Glutamatergic neuron (in vitro differentiated cells): ENCODE data around the gene RAD51B. TPM values are rescaled to one million over a fixed set of nuclear protein-coding genes. Genes with fewer than 3 reads are reported as not detected.

Experiments
- DNase-seq: peaks from one replicate; pipeline ENCODE4 v3.0.0; 2022
- H3K27ac Mint-ChIP-seq: one replicate; pipeline ENCODE4 v1.8.0; 2020; ENCODE audit warnings: mild to moderate bottlenecking, mixed read lengths, inconsistent platforms; ENCODE audit not compliant: unreplicated experiment
- H3K27me3 Mint-ChIP-seq: one replicate; pipeline ENCODE4 v1.8.0; 2020; ENCODE audit warnings: mild to moderate bottlenecking, moderate library complexity, mixed read lengths, inconsistent platforms; ENCODE audit not compliant: unreplicated experiment
- H3K36me3 Mint-ChIP-seq: one replicate; pipeline ENCODE4 v1.8.0; 2020; ENCODE audit warnings: mild to moderate bottlenecking, mixed read lengths, inconsistent platforms; ENCODE audit not compliant: unreplicated experiment
- H3K4me1 Mint-ChIP-seq: one replicate; pipeline ENCODE4 v1.8.0; 2020; ENCODE audit warnings: mild to moderate bottlenecking, low read depth, mixed read lengths, inconsistent platforms; ENCODE audit not compliant: unreplicated experiment
- H3K4me3 Mint-ChIP-seq: one replicate; pipeline ENCODE4 v1.8.0; 2020; ENCODE audit warnings: mild to moderate bottlenecking, mixed read lengths, inconsistent platforms; ENCODE audit not compliant: unreplicated experiment
- H3K9me3 Mint-ChIP-seq: one replicate; pipeline ENCODE4 v1.8.0; 2020; ENCODE audit warnings: mild to moderate bottlenecking, moderate library complexity, mixed read lengths, inconsistent platforms; ENCODE audit not compliant: unreplicated experiment
- total RNA-seq: library from RNA; stranded (reverse); fragmentation: NEBNext Ultra II Directional; extraction: Animal tissue kit (Norgen Biotek cat#: 25700); gene quantifications from one replicate; pipeline ENCODE4 v1.2.1, GENCODE V29; 2021; ENCODE audit not compliant: unreplicated experiment
- TF ChIP-seq, protein P1 (sequence below): fragments of 200-600 bp; sonication (generic); IDR thresholded peaks from one replicate; pipeline ENCODE4 v1.5.0; 2021; ENCODE audit not compliant: partially characterized antibody, unreplicated experiment

The RAD51B gene
- total RNA-seq, 1 donor from 2014 or later: 9.7 TPM

DNA sequence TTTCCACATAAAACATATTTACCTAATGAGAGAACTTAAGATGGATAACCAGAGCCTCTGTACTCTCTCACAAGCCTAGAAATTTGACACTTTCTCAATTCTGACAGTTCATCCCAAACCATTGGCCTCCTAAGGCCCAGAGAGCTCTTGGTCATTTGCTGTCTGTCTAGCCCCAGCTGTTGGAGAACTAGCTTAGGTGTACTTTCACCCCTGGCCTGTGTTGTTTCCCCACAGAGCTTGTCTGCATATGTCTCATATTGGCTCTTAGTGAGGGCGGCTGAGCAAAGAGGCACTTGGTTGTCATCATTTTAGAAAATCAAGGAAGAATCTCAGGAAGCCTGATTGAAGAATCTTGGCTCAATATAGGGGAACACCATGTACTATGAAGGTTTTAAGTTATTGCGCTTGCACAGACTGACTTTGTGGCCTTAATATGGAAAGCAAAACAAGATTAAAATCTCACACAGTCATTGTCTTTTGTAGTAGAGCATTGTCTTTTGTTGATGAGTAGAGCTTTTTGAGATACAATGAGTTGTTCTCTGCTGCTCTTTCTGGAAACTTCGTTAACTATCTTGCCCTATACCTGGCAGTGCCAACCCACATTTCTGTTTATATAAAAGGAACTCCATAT, 324.6 kb downstream of the RAD51B start:
- Mint-ChIP-seq H3K36me3 (peaks cover 5% of the 10 kb centered on the region), H3K27ac (no peak overlapping the region), H3K27me3 (no peaks in the 10 kb centered on the region), H3K9me3 (no peaks in the 10 kb centered on the region), H3K4me3 (no peak overlapping the region), H3K4me1 (peaks cover 4% of the 10 kb centered on the region)
- TF ChIP-seq, protein P1, sequence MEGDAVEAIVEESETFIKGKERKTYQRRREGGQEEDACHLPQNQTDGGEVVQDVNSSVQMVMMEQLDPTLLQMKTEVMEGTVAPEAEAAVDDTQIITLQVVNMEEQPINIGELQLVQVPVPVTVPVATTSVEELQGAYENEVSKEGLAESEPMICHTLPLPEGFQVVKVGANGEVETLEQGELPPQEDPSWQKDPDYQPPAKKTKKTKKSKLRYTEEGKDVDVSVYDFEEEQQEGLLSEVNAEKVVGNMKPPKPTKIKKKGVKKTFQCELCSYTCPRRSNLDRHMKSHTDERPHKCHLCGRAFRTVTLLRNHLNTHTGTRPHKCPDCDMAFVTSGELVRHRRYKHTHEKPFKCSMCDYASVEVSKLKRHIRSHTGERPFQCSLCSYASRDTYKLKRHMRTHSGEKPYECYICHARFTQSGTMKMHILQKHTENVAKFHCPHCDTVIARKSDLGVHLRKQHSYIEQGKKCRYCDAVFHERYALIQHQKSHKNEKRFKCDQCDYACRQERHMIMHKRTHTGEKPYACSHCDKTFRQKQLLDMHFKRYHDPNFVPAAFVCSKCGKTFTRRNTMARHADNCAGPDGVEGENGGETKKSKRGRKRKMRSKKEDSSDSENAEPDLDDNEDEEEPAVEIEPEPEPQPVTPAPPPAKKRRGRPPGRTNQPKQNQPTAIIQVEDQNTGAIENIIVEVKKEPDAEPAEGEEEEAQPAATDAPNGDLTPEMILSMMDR: no peak
- no peak for DNase-seq

- H3K27ac Mint-ChIP-seq: no peak overlapping the region
- H3K36me3 Mint-ChIP-seq: peaks cover 5% of the 10 kb centered on the region
- DNase-seq: no peak
- peaks cover 4% of the 10 kb centered on the region for H3K4me1 Mint-ChIP-seq
- TF ChIP-seq, protein P1: no peak
- no peaks in the 10 kb centered on the region for H3K27me3 Mint-ChIP-seq
- no peak overlapping the region for H3K4me3 Mint-ChIP-seq
- no peaks in the 10 kb centered on the region for H3K9me3 Mint-ChIP-seq
Measured at GRCh38 chr14:68145036-68145435, 325.5 kb downstream of the RAD51B start.

GRCh38 chr14:68145539-68145938, 326.0 kb downstream of the RAD51B start:
- Mint-ChIP-seq H3K27me3 (no peaks in the 10 kb centered on the region), H3K4me1 (peaks cover 4% of the 10 kb centered on the region), H3K4me3 (no peak overlapping the region), H3K27ac (no peak overlapping the region), H3K9me3 (no peaks in the 10 kb centered on the region), H3K36me3 (peaks cover 5% of the 10 kb centered on the region)
- TF ChIP-seq, protein P1: no peak
- DNase-seq: no peak

- H3K36me3 Mint-ChIP-seq: peaks cover 8% of the 10 kb centered on the region
- H3K27ac Mint-ChIP-seq: no peak overlapping the region
- H3K4me3 Mint-ChIP-seq: no peak overlapping the region
- no peaks in the 10 kb centered on the region for H3K9me3 Mint-ChIP-seq
- peaks cover 4% of the 10 kb centered on the region for H3K4me1 Mint-ChIP-seq
- TF ChIP-seq, protein P1: no peak
- no peaks in the 10 kb centered on the region for H3K27me3 Mint-ChIP-seq
- DNase-seq: no peak
Measured at GRCh38 chr14:68146818-68147217, 327.2 kb downstream of the RAD51B start.

DNA sequence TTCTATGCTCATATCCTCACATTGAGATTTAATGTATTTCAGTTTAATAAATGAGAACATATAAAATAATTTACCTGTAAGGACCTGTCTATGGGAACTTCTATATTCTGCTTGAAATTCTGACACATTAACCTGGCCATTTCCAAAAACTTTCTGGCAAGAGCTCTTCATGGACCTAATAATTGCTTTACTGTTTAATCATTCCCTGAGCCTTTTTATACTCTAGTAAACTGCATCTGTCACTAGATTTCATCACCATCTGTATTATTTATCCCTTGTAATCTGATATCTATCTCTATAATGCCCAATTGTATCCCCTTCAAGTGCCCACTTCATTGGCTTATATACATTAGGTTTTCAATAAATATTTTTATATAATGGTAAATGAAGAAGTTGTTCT, 327.7 kb downstream of the RAD51B start:
- Mint-ChIP-seq H3K9me3 (no peaks in the 10 kb centered on the region), H3K27ac (no peak overlapping the region), H3K4me1 (peaks cover 4% of the 10 kb centered on the region), H3K4me3 (no peak overlapping the region), H3K27me3 (no peaks in the 10 kb centered on the region), H3K36me3 (peaks cover 11% of the 10 kb centered on the region)
- DNase-seq: no peak
- TF ChIP-seq, protein P1: no peak
